ENCODE data around the gene CBFB. TPM values are rescaled to one million over a fixed set of nuclear protein-coding genes. Genes with fewer than 3 reads are reported as not detected.
A peak's percentile ranks its signal among the peaks of the same experiment; 100 is the strongest.

The CBFB gene
- total and polyA plus RNA-seq, 2 of the 4 experiments (the other 2 are of a cell fraction), result 44.2 to 48.0 TPM

GRCh38 chr16:67039260-67040020 is 10.5 kb downstream of the CBFB start:
- peaks cover 20% of the 10 kb centered on the region for H3K4me1 ChIP-seq (ENCODE audit: control insufficient read depth, insufficient read depth, low read length)
- peaks cover 44% of the 10 kb centered on the region for H4K20me1 ChIP-seq (ENCODE audit: insufficient read depth, low read length)

More at GRCh38 chr16:67039260-67040020, 10.5 kb downstream of the CBFB start:
- in situ Hi-C loops (cut with MboI; ENCODE audit: low sequenced_read_pairs), result no loop called here
- intact Hi-C loops (cut with micrococcal nuclease), result no loop called here
- H3K4me3 ChIP-seq (ENCODE audit: insufficient read depth, low read depth, low read length), result no peak overlapping the region
- no peak overlapping the region for H4K5ac ChIP-seq (ENCODE audit: low read depth, low read length)
- ATAC-seq (ENCODE audit: low read depth), result peak; percentile 68
- no peak overlapping the region for H2BK120ac ChIP-seq (ENCODE audit: low read depth, low read length)
- H3K18ac ChIP-seq (ENCODE audit: low read depth, low read length), result peak overlapping the region; percentile 70; the same call in 1 of the 2 replicates
- no peak overlapping the region for H2AK9ac ChIP-seq (replicated peaks; ENCODE audit: low read depth, low read length, poor library complexity)
- peak overlapping the region; percentile 20; the same call in 1 of the 2 replicates for H3K27ac ChIP-seq (ENCODE audit: insufficient read depth, low read length)
- H3K4me2 ChIP-seq (ENCODE audit: low read depth, low read length), result peak overlapping the region; percentile 81
- no peak overlapping the region for H3K14ac ChIP-seq (replicated peaks; ENCODE audit: low read depth, low read length)
- peaks cover 8% of the 10 kb centered on the region; the same call in 1 of the 2 replicates for H3K9me1 ChIP-seq (ENCODE audit: insufficient read depth, low read length)
- no peak overlapping the region for H3K9ac ChIP-seq (ENCODE audit: low read depth, low read length)
- no peak overlapping the region for H2AFZ ChIP-seq (replicated peaks; ENCODE audit: low read length, poor library complexity)
- H3K23ac ChIP-seq (ENCODE audit: low read depth, low read length), result no peak overlapping the region
- H4K8ac ChIP-seq (ENCODE audit: low read depth in 2 of 2, low read length in 2 of 2), result no peak overlapping the region
- H3K36me3 ChIP-seq (ENCODE audit: control insufficient read depth, insufficient read depth, low read length), result peaks cover 9% of the 10 kb centered on the region
- BruUV-seq (replicated peaks), result no TSS peak
- no peak overlapping the region for H2BK15ac ChIP-seq (ENCODE audit: low read depth, low read length)
- peaks cover 16 to 65% of the 10 kb centered on the region in 2 experiments for H3K79me1 ChIP-seq (ENCODE audit: low read depth in 1 of 2, low read length in 2 of 2)
- WGBS, 2 experiments (ENCODE audit: extremely low coverage in 2 of 2, insufficient read length in 1 of 2), result no CpG with 5 or more reads among the region's 2 CpGs
- peak overlapping the region; percentile 63 for H2BK5ac ChIP-seq (ENCODE audit: low read depth, low read length, poor library complexity, severe bottlenecking)
- H3K4ac ChIP-seq (ENCODE audit: low read depth, low read length), result no peak overlapping the region
- H3K56ac ChIP-seq (ENCODE audit: extremely low read depth, insufficient read depth, low read length), result no peak overlapping the region
- peak; percentile 72 for DNase-seq
- POLR2A ChIA-PET (ENCODE audit: unreplicated experiment), result no interaction called here
- TF ChIP-seq MAFK (IDR thresholded peaks at IDR 0.05; ENCODE audit: low read depth, low read length) (no peak), SMC3 (IDR thresholded peaks at IDR 0.05; ENCODE audit: low read depth, low read length) (no peak), RAD21 (IDR thresholded peaks at IDR 0.05; ENCODE audit: low read length) (no peak), RFX5 (IDR thresholded peaks at IDR 0.05; ENCODE audit: low read depth, low read length) (no peak), POLR2A (IDR thresholded peaks at IDR 0.05; ENCODE audit: low read depth, low read length) (no peak), CEBPB (IDR thresholded peaks at IDR 0.05; ENCODE audit: low read depth, low read length) (peak; percentile 92), RCOR1 (IDR thresholded peaks at IDR 0.05; ENCODE audit: insufficient replicate concordance, low read length) (no peak)
- no peaks in the 10 kb centered on the region for H3K27me3 ChIP-seq (ENCODE audit: control insufficient read depth, insufficient read depth, low read length)
- no peak overlapping the region for H2AK5ac ChIP-seq (ENCODE audit: low read depth, low read length)
- dilution Hi-C loops (cut with HindIII; ENCODE audit: low sequenced_read_pairs, unreplicated experiment), result no loop called here
- no peaks in the 10 kb centered on the region for H3K9me3 ChIP-seq (ENCODE audit: control insufficient read depth, insufficient read depth, low read length)
- no peak overlapping the region for H2BK20ac ChIP-seq (ENCODE audit: low read depth, low read length)
- CTCF ChIA-PET, result interaction anchor here (1.7 kb wide), 1 partner anchor 116 kb away, joined by 4 read pairs; no protein-coding TSS in a partner anchor
- H4K91ac ChIP-seq (ENCODE audit: insufficient read depth, low read depth, low read length), result no peak overlapping the region

Measured in IMR-90 (cell line).